K562 (cell line): ENCODE data around the gene APP. TPM values are rescaled to one million over a fixed set of nuclear protein-coding genes. Genes with fewer than 3 reads are reported as not detected.

Experiments
- ATAC-seq: fragments of 200-7000 bp; cut with Tn5 transposase; 3 replicates; pipeline ENCODE4 v1.9.1; 2020; ENCODE audit warnings: moderate library complexity
- BruUV-seq: library from RNA; stranded (reverse); fragments of 400-500 nt; replicated peaks from 2 replicates; lab custom pipeline; 2021; lab: Mats Ljungman, UMichigan
- CTCF ChIA-PET: fragments of 300-600 bp; formaldehyde crosslinking; extraction: SDS; loops from one replicate; lab custom pipeline; 2021; ENCODE audit warnings: low intra/inter-chr PET ratio; lab: Yijun Ruan, JAX
- POLR2A ChIA-PET: fragments of 300-600, 350-650 bp; sonication (Branson Sonifier 250); formaldehyde crosslinking; extraction: SDS; loops from one replicate; lab custom pipeline; 2021; ENCODE audit warnings: antibody characterized with exemption, inconsistent platforms; lab: Yijun Ruan, JAX
- DNase-seq, 4 experiments: peaks; one replicate each; pipeline versions ENCODE4 v3.0.0 to v3.0.0-alpha.2; 2011 to 2018; ENCODE audit warnings: low spot score in 3 of 4, mixed read lengths in 3 of 4; ENCODE audit errors: extremely low read depth in 1 of 4
- FAIRE-seq: peaks from 2 replicates; lab custom pipeline; 2011; peaks lifted over from hg19 to GRCh38; lab: Jason Lieb, UNC
- H2AFZ ChIP-seq: 2 replicates; pipeline ENCODE4 v1.6.0; 2011; ENCODE audit warnings: low read depth, low read length, control low read depth, inconsistent platforms
- H3K27ac ChIP-seq: fragments of 200-600 bp; 3 replicates; pipeline ENCODE4 v1.8.0; 2011; ENCODE audit warnings: low read depth, mild to moderate bottlenecking, control low read depth, inconsistent platforms, low read length, moderate library complexity, mixed read lengths; ENCODE audit errors: extremely low read depth
- H3K27me3 ChIP-seq, 2 experiments: fragments of 300-600 bp in 1 of 2; 2 replicates in 1 of 2; 3 replicates in 1 of 2; pipeline versions ENCODE4 v1.6.0 to v1.8.0; 2011; ENCODE audit warnings: inconsistent platforms in 2 of 2, low read length in 2 of 2, mild to moderate bottlenecking in 1 of 2, mixed read lengths in 1 of 2, moderate library complexity in 1 of 2; ENCODE audit not compliant: control insufficient read depth in 2 of 2, insufficient read depth in 2 of 2
- H3K36me3 ChIP-seq: fragments of 300-600 bp; 3 replicates; pipeline ENCODE4 v1.8.0; 2011; ENCODE audit warnings: mild to moderate bottlenecking, low read length, inconsistent platforms; ENCODE audit not compliant: control insufficient read depth, insufficient read depth
- H3K4me1 ChIP-seq, 2 experiments: fragments of 200-600 bp in 1 of 2; replicated peaks in 1 of 2; 2 replicates in 1 of 2; 3 replicates in 1 of 2; pipeline versions ENCODE4 v1.5.1 to v1.8.0; 2011; ENCODE audit warnings: inconsistent platforms in 2 of 2, low read length in 2 of 2, mild to moderate bottlenecking in 1 of 2, mixed read lengths in 1 of 2, moderate library complexity in 1 of 2; ENCODE audit not compliant: control insufficient read depth in 2 of 2, insufficient read depth in 2 of 2
- H3K4me2 ChIP-seq: 2 replicates; pipeline ENCODE4 v1.6.1; 2011; ENCODE audit warnings: low read length, control low read depth, inconsistent platforms, mixed read lengths; ENCODE audit not compliant: insufficient read depth
- H3K4me3 ChIP-seq: fragments of 200-600 bp; sonication (generic), shearing (Covaris generic); 2 replicates; pipeline ENCODE4 v1.5.1; 2016; ENCODE audit warnings: control low read depth, inconsistent platforms
- H3K79me2 ChIP-seq: fragments of 200-600 bp; 3 replicates; pipeline ENCODE4 v1.8.0; 2011; ENCODE audit warnings: low read length, inconsistent platforms; ENCODE audit not compliant: control insufficient read depth, insufficient read depth
- H3K9ac ChIP-seq, 2 experiments: 2 replicates each; pipeline versions ENCODE4 v1.6.0 to v1.6.1; 2011; ENCODE audit warnings: low read depth in 2 of 2, low read length in 2 of 2, control low read depth in 1 of 2, inconsistent platforms in 1 of 2, mild to moderate bottlenecking in 1 of 2, mixed read lengths in 1 of 2; ENCODE audit not compliant: insufficient read depth in 1 of 2
- H3K9me1 ChIP-seq: one replicate; pipeline ENCODE4 v1.6.0; 2011; ENCODE audit warnings: inconsistent platforms, mild to moderate bottlenecking, low read length, moderate library complexity; ENCODE audit not compliant: control insufficient read depth, insufficient read depth
- H3K9me3 ChIP-seq: replicated peaks from 2 replicates; pipeline ENCODE4 v1.5.1; 2011; ENCODE audit warnings: low read depth, low read length, inconsistent platforms; ENCODE audit not compliant: control insufficient read depth, insufficient read depth
- H4K20me1 ChIP-seq: replicated peaks from 2 replicates; pipeline ENCODE4 v1.6.1; 2011; ENCODE audit warnings: low read length, inconsistent platforms, mixed read lengths; ENCODE audit not compliant: control insufficient read depth, insufficient read depth
- ASH1L ChIP-seq: fragments of 450-650 bp; IDR thresholded peaks from 2 replicates; pipeline ENCODE4 v1.6.1; 2018; ENCODE audit warnings: borderline replicate concordance, mild to moderate bottlenecking, low read depth; ENCODE audit not compliant: partially characterized antibody
- CBX2 ChIP-seq: fragments of 200-600 bp; sonication (generic); IDR thresholded peaks from one replicate; pipeline ENCODE4 v1.6.1; 2012; ENCODE audit warnings: mild to moderate bottlenecking, low read length, inconsistent platforms; ENCODE audit not compliant: insufficient read depth, poor library complexity, severe bottlenecking
- CHD1 ChIP-seq: fragments of 200-600 bp; sonication (generic); IDR thresholded peaks from one replicate; pipeline ENCODE4 v1.6.1; 2012; ENCODE audit warnings: mild to moderate bottlenecking, moderate library complexity, low read length, inconsistent platforms
- CREB1 ChIP-seq, 2 experiments: sonication (generic) in 1 of 2; formaldehyde crosslinking in 1 of 2; IDR thresholded peaks; 2 replicates each; pipeline versions ENCODE4 v1.6.1 to v1.8.0; 2012 to 2022; ENCODE audit warnings: inconsistent platforms in 1 of 2, mild to moderate bottlenecking in 1 of 2, missing genetic modification reagents in 1 of 2, moderate library complexity in 1 of 2
- FOSL1 ChIP-seq: fragments of 200-800 bp; sonication (Bioruptor generic); conservative IDR thresholded peaks from 2 replicates; pipeline ENCODE4 v1.6.1; 2016; ENCODE audit warnings: missing genetic modification characterization, missing compliant biosample characterization
- NR3C1 ChIP-seq: sonication (generic); formaldehyde crosslinking; IDR thresholded peaks from 2 replicates; pipeline ENCODE4 v1.8.1; 2022; ENCODE audit warnings: missing genetic modification reagents
- RBBP5 ChIP-seq: fragments of 200-600 bp; sonication (generic); IDR thresholded peaks from 2 replicates; pipeline ENCODE4 v1.6.1; 2012; ENCODE audit warnings: borderline replicate concordance, mild to moderate bottlenecking, low read length, control low read depth, inconsistent platforms; ENCODE audit not compliant: insufficient read depth, poor library complexity, severe bottlenecking
- SRSF3 ChIP-seq: fragments of 200-400 bp; formaldehyde crosslinking; IDR thresholded peaks from 2 replicates; pipeline ENCODE4 v1.6.1; 2016; ENCODE audit warnings: mild to moderate bottlenecking, low read length, moderate library complexity; ENCODE audit not compliant: insufficient read depth
- TGIF2 ChIP-seq: sonication (generic); formaldehyde crosslinking; IDR thresholded peaks from 2 replicates; pipeline ENCODE4 v1.8.1; 2022; ENCODE audit warnings: mild to moderate bottlenecking, missing genetic modification reagents, moderate library complexity
- ZBTB1 ChIP-seq: sonication (generic); formaldehyde crosslinking; IDR thresholded peaks from 2 replicates; pipeline ENCODE4 v1.8.1; 2023; ENCODE audit warnings: missing genetic modification reagents, low read depth, mild to moderate bottlenecking, borderline replicate concordance
- ZC3H11A ChIP-seq: IDR thresholded peaks from 2 replicates; pipeline ENCODE4 v1.6.1; 2012; ENCODE audit warnings: low read depth, low read length, improper control_type of control experiment
- ZFP1 ChIP-seq: fragments of 450-650 bp; formaldehyde crosslinking; IDR thresholded peaks from 2 replicates; pipeline ENCODE4 v1.4.0; 2020; ENCODE audit warnings: mild to moderate bottlenecking, mixed read lengths
- WGBS: fragments of 100-300 bp; shearing (Covaris generic); methylation state at CpG from one replicate; pipeline ENCODE4 v1.1.6; 2016; ENCODE audit warnings: low coverage, mixed read lengths; ENCODE audit not compliant: insufficient coverage; ENCODE audit errors: missing lambda C conversion rate; 5-methylcytosine and 5-hydroxymethylcytosine counted together
- in situ Hi-C: fragments of 300-500 bp; cut with MboI; formaldehyde crosslinking; loops from 4 replicates; pipeline ENCODE4 v1.15.0; 2018; ENCODE audit warnings: inconsistent platforms, mixed read lengths
- intact Hi-C: fragments of 100-400 bp; cut with micrococcal nuclease; formaldehyde crosslinking; loops from 2 replicates; pipeline ENCODE4 v1.14.2; 2022
- polyA plus RNA-seq, 8 experiments: library from polyadenylated mRNA; depleted of rRNA in 4 of 8; stranded (reverse) in 5 of 8; unstranded in 3 of 8; fragments of >200 nt; fragmentation: Nextera tagmentation in 2 of 8; fragmentation: Illumina TruSeq in 1 of 8; extraction: Ambion mirVana in 2 of 8; extraction: Trizol in 1 of 8; gene quantifications; 2 replicates each; pipeline versions ENCODE4 v1.2.1 to v1.2.3, GENCODE V29; 2011 to 2014; ENCODE audit warnings: inconsistent platforms in 1 of 8, missing spikeins in 1 of 8
- total RNA-seq, 7 experiments: library from RNA; depleted of rRNA in 6 of 7; stranded (reverse); fragments of >200 nt in 6 of 7; fragmentation: Illumina TruSeq in 2 of 7; extraction: Trizol in 2 of 7; gene quantifications; 2 replicates each; pipeline versions ENCODE4 v1.2.1 to v1.2.3, GENCODE V29; 2011 to 2021; ENCODE audit warnings: low replicate concordance in 1 of 7
- TF ChIP-seq, protein P1 (sequence below): fragments of 250-450 bp; sonication (Bioruptor Pico); IDR thresholded peaks from 2 replicates; pipeline ENCODE4 v1.8.0; 2021; ENCODE audit warnings: mild to moderate bottlenecking, moderate library complexity
- TF ChIP-seq, protein P2 (sequence below): IDR thresholded peaks from 2 replicates; pipeline ENCODE4 v1.6.1; 2014; ENCODE audit warnings: antibody characterized with exemption
- TF ChIP-seq, protein P3 (sequence below): sonication (generic); formaldehyde crosslinking; IDR thresholded peaks from 2 replicates; pipeline ENCODE4 v1.8.1; 2023; ENCODE audit warnings: missing genetic modification reagents, mild to moderate bottlenecking, borderline replicate concordance

APP gene
- total and polyA plus RNA-seq, 9 of the 15 experiments (the other 6 are each of a cell fraction or from before 2014, with no cell fraction given): 0.01 to 1.5 (median 0.16) TPM; not detected in 5

DNA sequence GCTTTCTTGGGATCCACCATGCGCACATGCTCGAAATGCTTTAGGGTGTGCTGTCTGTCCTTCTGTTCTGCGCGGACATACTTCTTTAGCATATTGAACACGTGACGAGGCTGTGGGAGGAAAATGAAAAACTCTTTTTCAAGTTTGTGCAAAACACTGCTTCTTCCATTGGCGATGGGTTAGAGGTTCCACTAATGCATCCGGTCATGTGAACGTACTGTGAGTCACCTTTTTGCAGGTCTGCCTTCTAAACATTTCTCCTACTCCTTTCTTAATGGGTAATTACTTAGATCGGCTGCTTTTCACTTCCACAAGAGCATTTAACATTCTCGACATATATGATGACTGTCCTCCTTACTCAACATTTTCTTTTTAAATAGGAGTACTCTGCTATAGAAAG, 214.9 kb downstream of the APP start:
- ATAC-seq: no peak
- no peaks in the 10 kb centered on the region for H4K20me1 ChIP-seq
- no peak overlapping the region for H3K27ac ChIP-seq
- ChIA-PET POLR2A (no interaction called here), CTCF (no interaction called here)
- no peaks in the 10 kb centered on the region for H3K27me3 ChIP-seq
- intact Hi-C loops (no loop called here), in situ Hi-C loops (no loop called here)
- H3K4me1 ChIP-seq: no peaks in the 10 kb centered on the region
- no peaks in the 10 kb centered on the region for H3K9me3 ChIP-seq
- WGBS: 2% methylated on average over 11 of the region's 11 CpGs
- H3K4me2 ChIP-seq: no peak overlapping the region
- FAIRE-seq: no peak
- no peak for DNase-seq
- H3K4me3 ChIP-seq: no peak overlapping the region
- H3K9ac ChIP-seq: no peak overlapping the region
- H3K36me3 ChIP-seq: no peaks in the 10 kb centered on the region
- BruUV-seq: no TSS peak
- H3K79me2 ChIP-seq: no peaks in the 10 kb centered on the region
- H3K9me1 ChIP-seq: no peaks in the 10 kb centered on the region
- no peak overlapping the region for H2AFZ ChIP-seq
- TF ChIP-seq, protein P1, sequence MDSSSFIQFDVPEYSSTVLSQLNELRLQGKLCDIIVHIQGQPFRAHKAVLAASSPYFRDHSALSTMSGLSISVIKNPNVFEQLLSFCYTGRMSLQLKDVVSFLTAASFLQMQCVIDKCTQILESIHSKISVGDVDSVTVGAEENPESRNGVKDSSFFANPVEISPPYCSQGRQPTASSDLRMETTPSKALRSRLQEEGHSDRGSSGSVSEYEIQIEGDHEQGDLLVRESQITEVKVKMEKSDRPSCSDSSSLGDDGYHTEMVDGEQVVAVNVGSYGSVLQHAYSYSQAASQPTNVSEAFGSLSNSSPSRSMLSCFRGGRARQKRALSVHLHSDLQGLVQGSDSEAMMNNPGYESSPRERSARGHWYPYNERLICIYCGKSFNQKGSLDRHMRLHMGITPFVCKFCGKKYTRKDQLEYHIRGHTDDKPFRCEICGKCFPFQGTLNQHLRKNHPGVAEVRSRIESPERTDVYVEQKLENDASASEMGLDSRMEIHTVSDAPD (CRISPR knock-in tag): no peak
- no peak for TF ChIP-seq CBX2
- no peak for TF ChIP-seq FOSL1 (tag)
- TF ChIP-seq ZBTB1 (CRISPR knock-in tag): no peak
- no peak for TF ChIP-seq TGIF2
- TF ChIP-seq ZFP1: no peak
- no peak for TF ChIP-seq CREB1 (IDR thresholded peaks at IDR 0.05)
- TF ChIP-seq CREB1 (CRISPR knock-in tag; IDR thresholded peaks at IDR 0.05): no peak
- TF ChIP-seq CHD1: no peak
- no peak for TF ChIP-seq SRSF3
- no peak for TF ChIP-seq ZC3H11A
- no peak for TF ChIP-seq ASH1L
- TF ChIP-seq RBBP5: no peak
- TF ChIP-seq, protein P2, sequence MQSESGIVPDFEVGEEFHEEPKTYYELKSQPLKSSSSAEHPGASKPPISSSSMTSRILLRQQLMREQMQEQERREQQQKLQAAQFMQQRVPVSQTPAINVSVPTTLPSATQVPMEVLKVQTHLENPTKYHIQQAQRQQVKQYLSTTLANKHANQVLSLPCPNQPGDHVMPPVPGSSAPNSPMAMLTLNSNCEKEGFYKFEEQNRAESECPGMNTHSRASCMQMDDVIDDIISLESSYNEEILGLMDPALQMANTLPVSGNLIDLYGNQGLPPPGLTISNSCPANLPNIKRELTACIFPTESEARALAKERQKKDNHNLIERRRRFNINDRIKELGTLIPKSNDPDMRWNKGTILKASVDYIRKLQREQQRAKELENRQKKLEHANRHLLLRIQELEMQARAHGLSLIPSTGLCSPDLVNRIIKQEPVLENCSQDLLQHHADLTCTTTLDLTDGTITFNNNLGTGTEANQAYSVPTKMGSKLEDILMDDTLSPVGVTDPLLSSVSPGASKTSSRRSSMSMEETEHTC: no peak
- TF ChIP-seq NR3C1 (CRISPR knock-in tag): no peak
- TF ChIP-seq, protein P3, sequence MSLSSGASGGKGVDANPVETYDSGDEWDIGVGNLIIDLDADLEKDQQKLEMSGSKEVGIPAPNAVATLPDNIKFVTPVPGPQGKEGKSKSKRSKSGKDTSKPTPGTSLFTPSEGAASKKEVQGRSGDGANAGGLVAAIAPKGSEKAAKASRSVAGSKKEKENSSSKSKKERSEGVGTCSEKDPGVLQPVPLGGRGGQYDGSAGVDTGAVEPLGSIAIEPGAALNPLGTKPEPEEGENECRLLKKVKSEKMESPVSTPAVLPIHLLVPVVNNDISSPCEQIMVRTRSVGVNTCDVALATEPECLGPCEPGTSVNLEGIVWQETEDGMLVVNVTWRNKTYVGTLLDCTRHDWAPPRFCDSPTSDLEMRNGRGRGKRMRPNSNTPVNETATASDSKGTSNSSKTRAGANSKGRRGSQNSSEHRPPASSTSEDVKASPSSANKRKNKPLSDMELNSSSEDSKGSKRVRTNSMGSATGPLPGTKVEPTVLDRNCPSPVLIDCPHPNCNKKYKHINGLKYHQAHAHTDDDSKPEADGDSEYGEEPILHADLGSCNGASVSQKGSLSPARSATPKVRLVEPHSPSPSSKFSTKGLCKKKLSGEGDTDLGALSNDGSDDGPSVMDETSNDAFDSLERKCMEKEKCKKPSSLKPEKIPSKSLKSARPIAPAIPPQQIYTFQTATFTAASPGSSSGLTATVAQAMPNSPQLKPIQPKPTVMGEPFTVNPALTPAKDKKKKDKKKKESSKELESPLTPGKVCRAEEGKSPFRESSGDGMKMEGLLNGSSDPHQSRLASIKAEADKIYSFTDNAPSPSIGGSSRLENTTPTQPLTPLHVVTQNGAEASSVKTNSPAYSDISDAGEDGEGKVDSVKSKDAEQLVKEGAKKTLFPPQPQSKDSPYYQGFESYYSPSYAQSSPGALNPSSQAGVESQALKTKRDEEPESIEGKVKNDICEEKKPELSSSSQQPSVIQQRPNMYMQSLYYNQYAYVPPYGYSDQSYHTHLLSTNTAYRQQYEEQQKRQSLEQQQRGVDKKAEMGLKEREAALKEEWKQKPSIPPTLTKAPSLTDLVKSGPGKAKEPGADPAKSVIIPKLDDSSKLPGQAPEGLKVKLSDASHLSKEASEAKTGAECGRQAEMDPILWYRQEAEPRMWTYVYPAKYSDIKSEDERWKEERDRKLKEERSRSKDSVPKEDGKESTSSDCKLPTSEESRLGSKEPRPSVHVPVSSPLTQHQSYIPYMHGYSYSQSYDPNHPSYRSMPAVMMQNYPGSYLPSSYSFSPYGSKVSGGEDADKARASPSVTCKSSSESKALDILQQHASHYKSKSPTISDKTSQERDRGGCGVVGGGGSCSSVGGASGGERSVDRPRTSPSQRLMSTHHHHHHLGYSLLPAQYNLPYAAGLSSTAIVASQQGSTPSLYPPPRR: no peak
